ENCODE data around the gene CCL26.

Gene CCL26

DNA sequence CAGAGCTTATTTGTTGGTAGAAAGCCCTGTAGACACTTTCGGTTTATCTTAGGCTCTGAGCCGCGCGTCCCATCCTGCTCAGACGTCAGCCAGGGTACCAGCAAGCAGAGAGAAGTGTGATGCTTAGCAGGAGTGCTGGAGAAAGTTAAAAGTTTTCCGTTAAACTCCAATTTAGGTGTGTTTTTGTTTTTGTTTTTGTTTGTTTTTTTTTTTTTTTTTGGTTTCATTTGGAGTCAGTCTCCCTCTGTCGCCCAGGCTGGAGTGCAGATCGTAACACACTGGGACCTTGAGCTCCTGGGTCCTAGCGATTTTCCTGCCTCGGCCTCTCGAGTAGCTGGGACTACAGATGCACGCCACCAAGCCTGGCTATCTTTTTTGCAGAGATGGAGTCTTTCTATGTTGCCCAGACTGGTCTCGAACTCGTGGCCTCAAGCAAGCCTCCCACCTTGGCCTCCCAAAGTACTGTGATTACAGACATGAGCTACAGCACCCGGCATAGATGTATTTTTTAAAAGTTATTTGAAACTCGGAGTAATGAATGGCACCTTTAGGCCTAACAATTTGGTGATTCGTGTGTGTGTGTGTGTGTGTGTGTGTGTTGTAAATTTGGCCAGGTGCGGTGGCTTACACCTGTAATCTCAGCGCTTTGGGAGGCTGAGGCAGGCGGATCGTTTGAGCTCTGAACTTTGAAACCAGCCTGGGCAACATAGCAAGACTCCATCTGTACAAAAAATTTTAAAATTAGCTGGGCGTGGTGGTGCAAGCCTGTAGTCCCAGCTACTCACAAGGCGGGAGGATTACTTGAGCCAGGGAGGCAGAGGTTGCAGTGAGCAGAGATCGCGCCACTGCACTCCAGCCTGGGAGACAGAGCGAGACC lies 32.0 kb downstream of the CCL26 start:
- H3K27ac ChIP-seq = peak overlapping the region; percentile 84
- no peak for TF ChIP-seq ZFX (IDR thresholded peaks at IDR 0.05)
- TF ChIP-seq, protein P1, sequence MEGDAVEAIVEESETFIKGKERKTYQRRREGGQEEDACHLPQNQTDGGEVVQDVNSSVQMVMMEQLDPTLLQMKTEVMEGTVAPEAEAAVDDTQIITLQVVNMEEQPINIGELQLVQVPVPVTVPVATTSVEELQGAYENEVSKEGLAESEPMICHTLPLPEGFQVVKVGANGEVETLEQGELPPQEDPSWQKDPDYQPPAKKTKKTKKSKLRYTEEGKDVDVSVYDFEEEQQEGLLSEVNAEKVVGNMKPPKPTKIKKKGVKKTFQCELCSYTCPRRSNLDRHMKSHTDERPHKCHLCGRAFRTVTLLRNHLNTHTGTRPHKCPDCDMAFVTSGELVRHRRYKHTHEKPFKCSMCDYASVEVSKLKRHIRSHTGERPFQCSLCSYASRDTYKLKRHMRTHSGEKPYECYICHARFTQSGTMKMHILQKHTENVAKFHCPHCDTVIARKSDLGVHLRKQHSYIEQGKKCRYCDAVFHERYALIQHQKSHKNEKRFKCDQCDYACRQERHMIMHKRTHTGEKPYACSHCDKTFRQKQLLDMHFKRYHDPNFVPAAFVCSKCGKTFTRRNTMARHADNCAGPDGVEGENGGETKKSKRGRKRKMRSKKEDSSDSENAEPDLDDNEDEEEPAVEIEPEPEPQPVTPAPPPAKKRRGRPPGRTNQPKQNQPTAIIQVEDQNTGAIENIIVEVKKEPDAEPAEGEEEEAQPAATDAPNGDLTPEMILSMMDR (conservative IDR thresholded peaks at IDR 0.05) = no peak

DNA sequence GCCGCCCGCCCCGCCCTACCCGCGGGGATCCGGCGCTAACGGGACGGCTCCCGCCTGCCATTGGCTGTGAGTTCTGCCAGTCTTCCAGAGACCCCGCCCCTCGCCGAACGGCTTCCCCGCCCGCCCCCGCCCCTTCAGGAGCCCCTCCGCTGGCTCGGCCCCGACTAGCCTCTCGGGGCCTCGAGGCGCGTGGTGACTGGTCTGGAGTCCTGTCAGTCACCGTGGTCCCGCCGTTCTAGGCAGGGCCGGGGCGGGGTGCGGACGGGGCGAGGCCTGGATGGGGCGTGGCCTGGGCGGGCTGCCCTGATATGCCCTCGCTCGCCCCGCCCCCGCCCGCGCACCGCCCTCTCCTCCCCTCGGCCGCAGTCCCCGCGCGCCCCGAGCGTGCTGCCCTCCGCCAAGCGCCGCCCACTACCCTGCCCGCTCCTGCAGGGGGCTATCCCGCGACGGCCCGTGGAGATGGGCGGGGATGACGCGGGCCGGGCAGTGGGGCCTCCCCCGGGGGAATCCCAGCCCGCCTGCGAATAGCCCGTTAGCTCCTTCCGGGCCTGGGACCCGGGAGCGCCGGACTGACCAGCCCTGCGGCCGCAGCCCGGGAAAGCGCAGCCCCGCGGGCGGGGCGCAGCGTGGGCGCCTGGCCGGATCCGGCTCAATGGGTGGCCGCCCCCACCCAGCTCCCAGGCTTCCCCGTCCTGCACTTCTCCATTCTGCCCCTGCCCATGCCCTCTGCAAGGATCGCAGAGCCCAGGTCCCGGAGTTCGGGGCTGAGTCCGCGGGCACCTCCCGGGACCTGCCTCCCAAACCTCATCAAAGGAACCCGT lies 32.8 kb downstream of the CCL26 start:
- peak; percentile 50; the same call in 1 of the 2 replicates for TF ChIP-seq ZFX (IDR thresholded peaks at IDR 0.05)
- TF ChIP-seq, protein P1 (conservative IDR thresholded peaks at IDR 0.05) = no peak
- H3K27ac ChIP-seq = peak overlapping the region; percentile 84

DNA sequence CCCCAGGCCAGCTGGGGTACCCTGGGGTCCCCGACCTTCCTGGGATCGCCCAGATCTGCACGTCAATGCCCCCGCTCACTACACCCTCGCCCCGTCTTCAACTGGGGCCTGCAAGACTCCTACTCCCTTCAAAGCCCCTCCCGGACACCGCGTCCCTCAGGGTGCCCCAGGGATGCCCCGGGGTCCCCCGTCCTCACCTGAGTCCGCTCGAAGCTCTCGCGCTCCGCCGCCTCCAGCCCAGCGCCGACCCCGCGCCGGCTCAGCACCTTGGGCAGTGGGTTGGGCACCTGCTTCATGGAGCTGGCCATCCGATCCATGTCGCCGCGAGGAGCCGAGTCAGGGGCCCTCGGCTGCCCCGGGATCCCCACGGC lies 33.4 kb downstream of the CCL26 start, which contains the start of gene HIP1:
Gene HIP1 (minus strand): TSS at position 338 of the 371 bp plus-strand sequence. CDS start 21 bp downstream, at position 317.
- peak within 1 kb of the TSS; percentile 84 for H3K27ac ChIP-seq
- TF ChIP-seq, protein P1 (conservative IDR thresholded peaks at IDR 0.05) = no peak
- no peak for TF ChIP-seq ZFX (IDR thresholded peaks at IDR 0.05)

DNA sequence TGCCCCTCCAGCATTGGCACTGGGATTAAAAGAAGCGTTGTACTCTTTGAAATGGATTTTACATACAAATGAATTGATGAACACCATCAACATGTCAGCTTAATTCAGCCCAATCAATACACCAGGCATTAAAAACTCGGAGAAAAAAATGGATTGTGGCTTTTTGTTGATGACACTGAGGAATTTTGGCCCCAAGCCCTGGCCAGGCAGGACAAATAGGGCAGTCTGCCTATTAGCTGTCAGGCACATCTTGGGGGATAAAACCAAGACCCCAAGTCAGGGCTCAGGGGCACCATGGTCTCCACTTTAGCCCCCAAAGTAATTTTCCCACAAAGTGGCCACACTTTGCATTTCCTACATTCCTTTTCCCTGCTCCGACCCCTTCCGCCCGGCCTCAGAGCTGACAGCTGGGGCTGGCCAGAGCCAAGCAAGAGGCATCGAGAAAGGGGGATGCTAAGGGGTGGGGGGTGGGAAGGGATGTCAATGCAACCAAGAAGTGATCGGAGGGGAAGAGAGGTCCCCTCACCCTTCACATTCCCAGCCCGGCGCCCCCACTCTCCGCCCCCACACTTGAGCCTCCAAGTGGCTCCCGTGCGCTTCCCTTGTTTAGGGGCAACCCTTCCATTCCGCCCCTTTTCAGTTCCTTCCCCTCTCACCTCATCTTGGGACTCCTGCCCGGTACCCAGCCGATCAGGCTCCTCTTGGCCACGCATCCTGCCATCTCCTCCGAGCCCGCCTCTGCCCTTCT lies 34.0 kb downstream of the CCL26 start:
- TF ChIP-seq ZFX (IDR thresholded peaks at IDR 0.05) = no peak
- TF ChIP-seq, protein P1 (conservative IDR thresholded peaks at IDR 0.05) = no peak
- peak overlapping the region; percentile 84 for H3K27ac ChIP-seq

DNA sequence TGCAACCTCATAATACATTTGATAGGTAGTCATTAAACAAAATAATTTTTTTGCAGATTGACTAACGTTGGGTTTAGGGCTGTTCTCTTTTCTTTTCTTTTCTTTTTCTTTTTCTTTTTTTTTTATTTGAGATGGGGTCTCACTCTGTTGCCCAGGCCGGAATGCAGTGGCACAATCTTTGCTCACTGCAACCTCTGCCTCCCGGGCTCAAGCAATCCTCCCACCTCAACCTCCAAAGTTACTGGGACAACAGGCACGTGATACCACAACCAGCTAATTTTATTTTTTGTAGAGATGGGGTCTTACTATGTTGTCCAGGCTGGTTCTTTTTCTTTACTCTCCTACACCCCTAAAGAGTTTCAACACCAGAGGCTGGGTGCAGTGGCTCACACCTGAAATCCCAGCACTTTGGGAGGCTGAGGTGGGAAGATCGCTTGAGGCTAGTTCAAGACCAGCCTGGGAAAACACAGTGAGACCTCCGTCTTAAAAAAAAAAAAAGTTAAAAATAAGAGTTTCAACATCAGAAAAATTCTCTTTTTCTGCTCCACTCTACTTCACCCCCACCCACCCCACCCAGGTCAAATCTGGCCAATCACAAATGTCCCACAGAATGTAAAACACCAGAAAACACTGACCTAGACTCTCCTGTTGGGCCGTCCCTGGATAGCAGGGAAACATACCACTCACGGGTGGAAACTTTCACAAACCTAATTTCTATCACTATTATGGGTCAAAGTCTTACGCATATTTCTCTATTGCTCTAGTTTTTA lies 36.2 kb downstream of the CCL26 start:
- no peak for TF ChIP-seq ZFX (IDR thresholded peaks at IDR 0.05)
- TF ChIP-seq, protein P1 (conservative IDR thresholded peaks at IDR 0.05) = no peak

DNA sequence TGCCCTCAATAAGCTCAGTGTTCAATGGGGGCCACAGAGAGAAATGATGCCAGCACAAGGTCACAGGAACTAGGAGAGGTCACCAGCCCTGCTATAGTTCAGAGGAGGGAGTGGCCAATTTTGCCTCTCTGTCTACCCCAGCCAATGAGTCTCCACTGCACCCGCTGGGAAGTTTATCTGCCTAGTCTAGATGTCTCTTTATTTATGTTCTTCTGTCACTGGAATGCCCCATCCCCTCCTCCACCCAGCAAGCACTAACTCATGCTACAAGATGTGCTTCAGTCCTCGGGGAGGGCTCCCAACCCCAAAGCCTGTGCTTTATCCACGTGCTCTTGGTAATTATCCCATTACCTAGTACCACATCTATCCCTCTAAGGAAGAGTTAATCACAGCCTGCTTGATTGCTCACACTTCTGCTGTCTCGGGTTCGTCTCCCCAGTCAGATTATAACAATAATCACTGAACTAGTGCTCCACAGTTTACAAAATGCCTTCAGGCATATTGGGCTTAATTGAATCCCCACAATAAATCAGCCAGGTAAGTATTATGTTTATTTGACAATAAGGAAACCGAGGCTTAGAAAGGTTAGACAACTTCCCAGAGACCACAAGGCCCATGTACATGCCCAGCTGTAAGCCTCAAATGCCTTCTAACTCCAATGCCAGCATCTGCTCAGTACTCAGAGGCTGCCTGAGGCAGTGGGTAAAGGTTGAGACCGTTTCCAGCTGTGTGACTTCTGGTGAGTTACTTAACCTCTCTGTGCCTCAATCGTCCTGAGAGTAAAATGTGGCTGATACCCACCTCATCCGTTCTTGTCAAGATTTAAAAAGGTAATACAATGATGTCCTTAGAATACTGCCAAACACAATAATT lies 37.2 kb downstream of the CCL26 start:
- H3K27ac ChIP-seq = no peak overlapping the region

More for the DNA sequence above, 36.2 kb downstream of the CCL26 start:
- no peak overlapping the region for H3K27ac ChIP-seq

More for the DNA sequence above, 37.2 kb downstream of the CCL26 start:
- no peak for TF ChIP-seq ZFX (IDR thresholded peaks at IDR 0.05)
- TF ChIP-seq, protein P1 (conservative IDR thresholded peaks at IDR 0.05) = no peak

All from C4-2B (cell line).